ENCODE results near the gene SULT2B1. TPM values are rescaled to one million over a fixed set of nuclear protein-coding genes. Genes with fewer than 3 reads are reported as not detected.

Gene SULT2B1
- total and polyA plus RNA-seq, 8 donors = 2.1 to 6.3 (median 2.9) TPM

DNA sequence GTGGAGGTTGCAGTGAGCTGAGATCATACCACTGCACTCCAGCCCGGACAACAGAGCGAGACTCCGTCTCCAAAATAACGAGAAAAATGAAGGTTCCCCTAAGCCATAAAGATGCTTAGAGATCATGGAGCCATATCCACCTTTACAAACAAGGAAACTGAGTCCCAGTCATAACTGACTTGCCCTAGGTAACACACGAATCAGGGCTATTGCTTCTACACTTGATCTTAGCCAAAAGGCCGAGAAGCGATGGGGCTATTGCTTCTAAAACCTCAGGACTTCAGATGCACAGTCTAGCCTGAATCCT lies 82.0 kb downstream of the SULT2B1 start:
- intact Hi-C loops (cut with DNase I) = no loop called here
- ATAC-seq (no peak), DNase-seq (no peak)
- Histone ChIP-seq H3K27me3 (no peaks in the 10 kb centered on the region), H3K36me3 (peaks cover 0 to 14% of the 10 kb centered on the region in 2 donors), H3K4me3 (peak overlapping the region in 1 of 2 donors; percentile 64), H3K9me3 (no peaks in the 10 kb centered on the region), H3K27ac (peak overlapping the region; percentile 91 to 94), H3K4me1 (peaks cover 26 to 83% of the 10 kb centered on the region in 2 donors)
- no peak for TF ChIP-seq CTCF (IDR thresholded peaks at IDR 0.05)

GRCh38 chr19:48634424-48635262 lies 82.7 kb downstream of the SULT2B1 start:
- intact Hi-C loops (cut with DNase I) = no loop called here
- no peak for TF ChIP-seq CTCF (IDR thresholded peaks at IDR 0.05)
- Histone ChIP-seq H3K27me3 (no peaks in the 10 kb centered on the region), H3K27ac (peak overlapping the region; percentile 91 to 94), H3K4me1 (peaks cover 26 to 82% of the 10 kb centered on the region in 2 donors), H3K36me3 (peaks cover 0 to 9% of the 10 kb centered on the region in 2 donors), H3K4me3 (peak overlapping the region in 1 of 2 donors; percentile 64), H3K9me3 (no peaks in the 10 kb centered on the region)
- DNase-seq (peak; percentile 85 to 99 (median 96)), ATAC-seq (peak; percentile 53)

DNA sequence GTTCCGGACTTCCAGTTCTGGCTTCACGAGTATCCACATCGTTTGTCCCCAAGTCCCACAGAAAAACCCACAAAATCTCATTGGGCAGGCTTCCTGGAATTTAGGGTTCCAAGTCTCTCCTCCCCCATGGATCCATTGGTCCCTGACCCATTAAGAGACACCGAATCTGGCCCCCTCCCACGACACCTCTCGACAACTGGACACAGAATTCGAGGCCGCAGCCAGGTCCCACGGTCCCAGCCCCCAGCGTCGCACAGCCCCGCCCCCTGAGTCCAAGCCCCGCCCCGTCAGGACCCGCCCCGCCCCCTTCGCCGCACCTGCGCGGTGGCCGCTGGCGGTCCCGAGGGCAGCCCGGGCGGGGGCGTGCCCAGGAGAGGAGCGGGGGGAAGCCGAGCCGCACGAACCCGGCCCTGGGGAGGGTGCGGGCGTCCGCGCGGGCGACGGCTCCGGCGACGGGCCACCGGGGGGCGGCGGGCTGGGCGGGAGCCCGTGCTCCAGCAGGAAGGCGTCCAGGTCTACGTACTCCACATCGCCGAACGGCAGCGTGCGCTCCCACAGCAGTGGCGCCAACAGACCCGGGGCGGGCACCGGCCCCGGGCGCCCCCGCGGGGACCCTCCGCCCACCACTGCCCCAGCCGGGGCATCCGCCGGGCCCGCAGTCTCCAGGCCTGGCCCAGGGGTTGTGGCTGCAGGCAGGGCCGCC lies 83.4 kb downstream of the SULT2B1 start:
- peak overlapping the region; percentile 91 to 94 for H3K27ac ChIP-seq
- no peaks in the 10 kb centered on the region for H3K9me3 ChIP-seq
- no peaks in the 10 kb centered on the region for H3K27me3 ChIP-seq
- intact Hi-C loops (cut with DNase I) = no loop called here
- H3K4me3 ChIP-seq = peak overlapping the region; percentile 60 to 64
- TF ChIP-seq CTCF (IDR thresholded peaks at IDR 0.05) = no peak
- H3K36me3 ChIP-seq = peaks cover 0 to 3% of the 10 kb centered on the region in 2 donors
- ATAC-seq (peak; percentile 46), DNase-seq (peak in 3 of 4 donors; percentile 55 to 92 (median 71))
- peaks cover 26 to 74% of the 10 kb centered on the region in 2 donors for H3K4me1 ChIP-seq

GRCh38 chr19:48635966-48636858 lies 84.2 kb downstream of the SULT2B1 start:
- no peak for ATAC-seq
- Histone ChIP-seq H3K27me3 (no peaks in the 10 kb centered on the region), H3K4me1 (peaks cover 19 to 66% of the 10 kb centered on the region in 2 donors), H3K27ac (peak overlapping the region; percentile 91 to 94), H3K36me3 (no peaks in the 10 kb centered on the region), H3K9me3 (no peaks in the 10 kb centered on the region), H3K4me3 (peak overlapping the region; percentile 60 to 64)
- DNase-seq = peak in 2 of 4 donors; percentile 41 to 63
- intact Hi-C loops (cut with DNase I) = no loop called here
- TF ChIP-seq CTCF (IDR thresholded peaks at IDR 0.05) = no peak

All from left lung (tissue), 10 donors.